A549 treated with ZK216348 at 1 μM for 4 hours (cell line): Measurements from ENCODE around the gene BEAN1. TPM values are rescaled to one million over a fixed set of nuclear protein-coding genes. Genes with fewer than 3 reads are reported as not detected.

Experiments
- total RNA-seq: library from RNA; stranded (reverse); fragments of 200-300 nt; extraction: Qiagen RNA extraction; gene quantifications from 5 replicates; pipeline ENCODE4 v1.2.3, GENCODE V29; 2022; ENCODE audit warnings: low read depth

BEAN1 gene
- 2.8 to 5.1 TPM (median 3.8 TPM) in 5 replicates for total RNA-seq

GRCh38 chr16:66427036-66427860 lies at the start of gene BEAN1:
Gene BEAN1, plus strand, starts transcription at chr16:66427295. Its CDS starts 10,382 bp downstream, at chr16:66437677.

Other genes with a start within 250 kb of the BEAN1 start
- gene CDH5, start 60.6 kb upstream of the BEAN1 start, total RNA-seq, result 0.12 to 0.33 TPM (median 0.24 TPM) in 5 replicates
- gene TK2, start 122.8 kb downstream of the BEAN1 start, total RNA-seq, result 16.6 to 31.9 TPM (median 17.5 TPM) in 5 replicates
- gene CKLF, start 125.3 kb downstream of the BEAN1 start, total RNA-seq, result 58.4 to 75.2 TPM (median 67.6 TPM) in 5 replicates
- 0.50 to 2.4 TPM (median 1.7 TPM) in 5 replicates for gene CMTM1, start 139.1 kb downstream of the BEAN1 start, total RNA-seq
- not detected in 5 replicates for gene CMTM2, start 152.2 kb downstream of the BEAN1 start, total RNA-seq
- 80.4 to 87.8 TPM (median 84.8 TPM) in 5 replicates for gene CMTM3, start 177.4 kb downstream of the BEAN1 start, total RNA-seq